HepG2 (cell line): ENCODE measurements around the gene S100Z. TPM values are rescaled to one million over a fixed set of nuclear protein-coding genes. Genes with fewer than 3 reads are reported as not detected.

Experiments used
- ATAC-seq: fragments of 200-7000 bp; cut with Tn5 transposase; 3 replicates; pipeline ENCODE4 v1.9.1; 2020; ENCODE audit warnings: mild to moderate bottlenecking, moderate library complexity
- BruUV-seq: library from RNA; stranded (reverse); fragments of 400-500 nt; replicated peaks from 2 replicates; lab custom pipeline; 2021; lab: Mats Ljungman, UMichigan
- CTCF ChIA-PET: fragments of 300-600 bp; formaldehyde crosslinking; extraction: SDS; loops from one replicate; lab custom pipeline; 2021; ENCODE audit warnings: low total read pairs, inconsistent platforms, low intra/inter-chr PET ratio; lab: Yijun Ruan, JAX
- POLR2A ChIA-PET: fragments of 350-600 bp; sonication (Branson Sonifier 250); formaldehyde crosslinking; loops from one replicate; lab custom pipeline; 2020; ENCODE audit warnings: antibody characterized with exemption, inconsistent platforms; lab: Yijun Ruan, JAX
- DNase-seq: peaks from one replicate; pipeline ENCODE4 v3.0.0-alpha.2; 2015; ENCODE audit warnings: low spot score
- FAIRE-seq: peaks from 3 replicates; lab custom pipeline; 2011; peaks lifted over from hg19 to GRCh38; lab: Jason Lieb, UNC
- H2AFZ ChIP-seq: one replicate; pipeline ENCODE4 v1.6.1; 2011; ENCODE audit warnings: low read length, inconsistent platforms
- H3K27ac ChIP-seq: fragments of 300-600 bp; 3 replicates; pipeline ENCODE4 v1.8.0; 2011; ENCODE audit warnings: mixed run types, mild to moderate bottlenecking, mixed read lengths, low read length, inconsistent platforms; ENCODE audit not compliant: insufficient read depth; ENCODE audit errors: extremely low read length
- H3K27me3 ChIP-seq, 2 experiments: fragments of 200-600 bp in 1 of 2; 2 replicates in 1 of 2; 3 replicates in 1 of 2; pipeline versions ENCODE4 v1.6.0 to v1.8.0; 2011; ENCODE audit warnings: low read length in 2 of 2, mild to moderate bottlenecking in 2 of 2, moderate library complexity in 2 of 2, inconsistent platforms in 1 of 2; ENCODE audit not compliant: insufficient read depth in 2 of 2, control insufficient read depth in 1 of 2
- H3K36me3 ChIP-seq, 2 experiments: fragments of 200-600 bp in 1 of 2; replicated peaks in 1 of 2; 2 replicates in 1 of 2; 3 replicates in 1 of 2; pipeline versions ENCODE4 v1.5.1 to v1.8.0; 2011; ENCODE audit warnings: low read length in 2 of 2, inconsistent platforms in 1 of 2; ENCODE audit not compliant: insufficient read depth in 2 of 2, control insufficient read depth in 1 of 2
- H3K4me1 ChIP-seq: 2 replicates; pipeline ENCODE4 v1.5.1; 2012; ENCODE audit warnings: low read length, inconsistent platforms; ENCODE audit not compliant: insufficient read depth
- H3K4me2 ChIP-seq: 2 replicates; pipeline ENCODE4 v1.6.0; 2011; ENCODE audit warnings: low read depth, low read length, inconsistent platforms
- H3K4me3 ChIP-seq, 3 experiments: fragments of 200-600 bp in 1 of 3; sonication (generic), shearing (Covaris generic) in 1 of 3; replicated peaks in 1 of 3; 2 replicates each; pipeline ENCODE4 v1.5.1; 2011 to 2016; ENCODE audit warnings: low read length in 3 of 3, inconsistent platforms in 2 of 3, low read depth in 2 of 3, mild to moderate bottlenecking in 2 of 3, control low read depth in 1 of 3, mixed read lengths in 1 of 3; ENCODE audit not compliant: insufficient read depth in 1 of 3
- H3K79me2 ChIP-seq: one replicate; pipeline ENCODE4 v1.6.1; 2011; ENCODE audit warnings: low read length, inconsistent platforms; ENCODE audit not compliant: insufficient read depth
- H3K9ac ChIP-seq: 2 replicates; pipeline ENCODE4 v1.6.0; 2011; ENCODE audit warnings: mild to moderate bottlenecking, low read depth, low read length, inconsistent platforms; ENCODE audit not compliant: insufficient read depth
- H3K9me3 ChIP-seq: 2 replicates; pipeline ENCODE4 v1.5.1; 2012; ENCODE audit warnings: mild to moderate bottlenecking, low read length
- H4K20me1 ChIP-seq: 2 replicates; pipeline ENCODE4 v1.6.0; 2011; ENCODE audit warnings: inconsistent platforms, mild to moderate bottlenecking, low read length, moderate library complexity; ENCODE audit not compliant: insufficient read depth
- ATF7 ChIP-seq, 2 experiments: fragments of 450-650 bp in 1 of 2; sonication (generic) in 1 of 2; formaldehyde crosslinking in 1 of 2; IDR thresholded peaks; 2 replicates each; pipeline versions ENCODE4 v1.4.0 to v1.6.1; 2016 to 2020; ENCODE audit warnings: antibody characterized with exemption in 1 of 2, mild to moderate bottlenecking in 1 of 2, missing genetic modification reagents in 1 of 2
- EP300 ChIP-seq, 3 experiments: sonication (generic) in 1 of 3; formaldehyde crosslinking in 1 of 3; IDR thresholded peaks; 2 replicates each; pipeline versions ENCODE4 v1.5.1 to v1.6.1; 2011 to 2020; ENCODE audit warnings: low read depth in 2 of 3, low read length in 2 of 3, borderline replicate concordance in 1 of 3, improper control_type of control experiment in 1 of 3, mild to moderate bottlenecking in 1 of 3, missing genetic modification reagents in 1 of 3, moderate library complexity in 1 of 3
- KAT8 ChIP-seq: IDR thresholded peaks from 2 replicates; pipeline ENCODE4 v1.6.1; 2016; ENCODE audit warnings: missing genetic modification reagents, missing compliant biosample characterization
- KDM4B ChIP-seq: sonication (generic); formaldehyde crosslinking; IDR thresholded peaks from 2 replicates; pipeline ENCODE4 v1.4.0; 2020; ENCODE audit warnings: missing genetic modification reagents
- KDM5A ChIP-seq: fragments of 200-600 bp; sonication (generic); IDR thresholded peaks from 2 replicates; pipeline ENCODE4 v1.7.0; 2018; ENCODE audit warnings: antibody characterized with exemption, mild to moderate bottlenecking, low read length, borderline replicate concordance
- NFAT5 ChIP-seq: sonication (generic); formaldehyde crosslinking; IDR thresholded peaks from 2 replicates; pipeline ENCODE4 v1.4.0; 2020; ENCODE audit warnings: missing genetic modification reagents
- RELA ChIP-seq: sonication (generic); formaldehyde crosslinking; IDR thresholded peaks from 2 replicates; pipeline ENCODE4 v1.4.0; 2020; ENCODE audit warnings: missing genetic modification reagents
- SCMH1 ChIP-seq: sonication (generic); formaldehyde crosslinking; IDR thresholded peaks from 2 replicates; pipeline ENCODE4 v1.9.0; 2021; ENCODE audit warnings: missing genetic modification reagents, mild to moderate bottlenecking, borderline replicate concordance
- SRSF9 ChIP-seq: fragments of 200-400 bp; formaldehyde crosslinking; IDR thresholded peaks from 2 replicates; pipeline ENCODE4 v1.6.1; 2018; ENCODE audit warnings: borderline replicate concordance, mild to moderate bottlenecking, low read depth, low read length; ENCODE audit not compliant: insufficient read depth, poor library complexity, severe bottlenecking
- TERF1 ChIP-seq: sonication (generic); formaldehyde crosslinking; IDR thresholded peaks from 2 replicates; pipeline ENCODE4 v1.8.0; 2022; ENCODE audit warnings: mild to moderate bottlenecking, missing genetic modification reagents, moderate library complexity
- ZNF784 ChIP-seq: sonication (generic); formaldehyde crosslinking; IDR thresholded peaks from 2 replicates; pipeline ENCODE4 v1.5.1; 2020; ENCODE audit warnings: missing genetic modification reagents, mild to moderate bottlenecking, borderline replicate concordance
- ZSCAN12 ChIP-seq: sonication (generic); formaldehyde crosslinking; IDR thresholded peaks from 2 replicates; pipeline ENCODE4 v1.9.0; 2021; ENCODE audit warnings: mild to moderate bottlenecking, missing genetic modification reagents
- WGBS: methylation state at CpG from one replicate; pipeline ENCODE4 v1.1.6; 2017; ENCODE audit warnings: low lambda C conversion rate; 5-methylcytosine and 5-hydroxymethylcytosine counted together
- in situ Hi-C: cut with HindIII; loops from 2 replicates; pipeline ENCODE4 v1.10.0; 2017; ENCODE audit warnings: low pct_unique_long_range_greater_than_20kb; ENCODE audit not compliant: extremely low pct_ligation_motif_present
- intact Hi-C: fragments of 100-400 bp; cut with micrococcal nuclease; formaldehyde crosslinking; loops from one replicate; pipeline ENCODE4 v1.10.0; 2022; ENCODE audit not compliant: unreplicated experiment
- polyA plus RNA-seq, 8 experiments: library from polyadenylated mRNA; depleted of rRNA in 3 of 8; stranded (reverse) in 7 of 8; unstranded in 1 of 8; fragments of >200 nt; fragmentation: Illumina TruSeq in 4 of 8; extraction: Trizol in 4 of 8; gene quantifications; 2 replicates each; pipeline versions ENCODE4 v1.2.1 to v1.2.3, GENCODE V29; 2011 to 2016; ENCODE audit warnings: low read depth in 4 of 8, missing spikeins in 1 of 8, mixed read lengths in 1 of 8; ENCODE audit not compliant: insufficient read depth in 1 of 8
- total RNA-seq, 5 experiments: library from RNA; depleted of rRNA; stranded (reverse); fragments of >200 nt; fragmentation: Illumina TruSeq; extraction: Trizol; gene quantifications; 2 replicates each; pipeline ENCODE4 v1.2.3, GENCODE V29; 2016; ENCODE audit warnings: low read depth in 1 of 5
- TF ChIP-seq, protein P1 (sequence below): sonication (generic); formaldehyde crosslinking; IDR thresholded peaks from 2 replicates; pipeline ENCODE4 v1.8.0; 2022; ENCODE audit warnings: missing genetic modification reagents, mild to moderate bottlenecking, inconsistent platforms, borderline replicate concordance
- TF ChIP-seq, protein P2 (sequence below): sonication (generic); formaldehyde crosslinking; IDR thresholded peaks from 2 replicates; pipeline ENCODE4 v1.4.0; 2020; ENCODE audit warnings: mild to moderate bottlenecking, missing genetic modification reagents

S100Z gene
- total and polyA plus RNA-seq, 2 of the 13 experiments (the other 11 are each of a cell fraction or from before 2014, with no cell fraction given) = 0.22 TPM; not detected in 1

DNA sequence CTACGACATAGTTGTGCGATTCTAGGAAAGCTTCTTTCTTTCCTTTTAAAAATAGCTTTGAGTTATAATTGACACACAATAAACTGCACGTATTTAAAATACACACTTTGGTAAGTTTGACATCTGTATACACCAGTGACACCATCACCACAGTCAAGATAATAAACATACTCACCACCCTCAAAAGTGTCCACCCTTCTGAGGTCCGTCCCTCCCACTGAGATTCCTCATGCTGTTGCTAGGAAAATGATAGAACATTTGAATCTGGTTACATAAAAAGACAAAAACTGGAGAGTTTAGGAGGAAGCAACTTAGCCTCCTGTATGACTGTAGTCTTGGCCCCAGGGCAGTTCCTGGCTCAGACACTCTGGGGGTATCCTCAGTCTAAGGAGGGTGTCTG is 17.2 kb downstream of the S100Z start:
- 31% methylated on average over 4 of the region's 4 CpGs for WGBS
- POLR2A ChIA-PET = no interaction called here
- TF ChIP-seq ATF7 (IDR thresholded peaks at IDR 0.05) (no peak), ATF7 (CRISPR knock-in tag; IDR thresholded peaks at IDR 0.05) (no peak), KAT8 (CRISPR knock-in tag) (no peak), TERF1 (no peak), ZSCAN12 (CRISPR knock-in tag) (no peak), ZNF784 (CRISPR knock-in tag) (no peak), KDM5A (no peak), NFAT5 (no peak), SRSF9 (no peak), KDM4B (no peak), SCMH1 (CRISPR knock-in tag) (no peak), RELA (CRISPR knock-in tag) (no peak), EP300 (IDR thresholded peaks at IDR 0.05; ENCODE audit: low read depth in 2 of 2, low read length in 2 of 2) (no peak), EP300 (CRISPR knock-in tag; IDR thresholded peaks at IDR 0.05; ENCODE audit: borderline replicate concordance) (no peak)
- TF ChIP-seq, protein P1, sequence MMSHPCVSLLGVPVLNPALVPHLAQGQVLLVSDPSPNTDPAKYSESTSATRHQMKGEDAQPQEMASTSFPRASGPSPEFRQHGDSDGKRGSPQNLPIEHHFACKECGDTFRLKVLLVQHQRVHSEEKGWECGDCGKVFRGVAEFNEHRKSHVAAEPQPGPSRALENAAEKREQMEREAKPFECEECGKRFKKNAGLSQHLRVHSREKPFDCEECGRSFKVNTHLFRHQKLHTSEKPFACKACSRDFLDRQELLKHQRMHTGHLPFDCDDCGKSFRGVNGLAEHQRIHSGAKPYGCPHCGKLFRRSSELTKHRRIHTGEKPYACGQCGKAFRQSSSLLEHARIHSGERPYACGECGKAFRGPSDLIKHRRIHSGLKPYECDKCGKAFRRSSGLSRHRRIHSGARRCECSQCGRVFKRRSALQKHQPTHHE (CRISPR knock-in tag) = no peak
- TF ChIP-seq, protein P2, sequence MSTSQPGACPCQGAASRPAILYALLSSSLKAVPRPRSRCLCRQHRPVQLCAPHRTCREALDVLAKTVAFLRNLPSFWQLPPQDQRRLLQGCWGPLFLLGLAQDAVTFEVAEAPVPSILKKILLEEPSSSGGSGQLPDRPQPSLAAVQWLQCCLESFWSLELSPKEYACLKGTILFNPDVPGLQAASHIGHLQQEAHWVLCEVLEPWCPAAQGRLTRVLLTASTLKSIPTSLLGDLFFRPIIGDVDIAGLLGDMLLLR (CRISPR knock-in tag) = no peak

More for the DNA sequence above, 17.2 kb downstream of the S100Z start:
- DNase-seq = no peak
- CTCF ChIA-PET = interaction anchor here (1.3 to 2.2 kb wide), 3 partner anchors 149 to 626 kb away, joined by 3 to 12 read pairs (median 8); no protein-coding TSS in a partner anchor
- ATAC-seq = no peak
- H3K9ac ChIP-seq = no peak overlapping the region
- no peak overlapping the region for H3K27ac ChIP-seq
- no peaks in the 10 kb centered on the region for H3K79me2 ChIP-seq
- no peak for FAIRE-seq
- no peak overlapping the region for H3K4me3 ChIP-seq
- no peak overlapping the region for H3K4me2 ChIP-seq
- in situ Hi-C loops (loop anchor here (5.0 kb wide), 1 partner anchor 150 kb away; no protein-coding TSS in a partner anchor), intact Hi-C loops (no loop called here)
- H3K36me3 ChIP-seq = no peaks in the 10 kb centered on the region
- no peaks in the 10 kb centered on the region for H3K27me3 ChIP-seq
- no peak overlapping the region for H2AFZ ChIP-seq
- no peaks in the 10 kb centered on the region for H3K9me3 ChIP-seq
- H4K20me1 ChIP-seq = no peaks in the 10 kb centered on the region
- H3K4me1 ChIP-seq = no peaks in the 10 kb centered on the region
- BruUV-seq = no TSS peak
